Right forelimb (tissue), 1 donor: ENCODE measurements around the gene CHRM3.

Experiments used
- DNase-seq: peaks from one replicate; pipeline ENCODE4 v3.0.0-alpha.2; 2018

Gene CHRM3

GRCh38 chr1:239417221-239417620 is 30.9 kb downstream of the CHRM3 start:
- no peak for DNase-seq

- DNase-seq: no peak
Measured at GRCh38 chr1:239417986-239418640, 31.7 kb downstream of the CHRM3 start.

- DNase-seq: no peak
Measured at GRCh38 chr1:239418681-239419080, 32.3 kb downstream of the CHRM3 start.

GRCh38 chr1:239421811-239422210 is 35.4 kb downstream of the CHRM3 start:
- no peak for DNase-seq

- no peak for DNase-seq
Measured at GRCh38 chr1:239422818-239423217, 36.5 kb downstream of the CHRM3 start.

GRCh38 chr1:239426821-239427475 is 40.6 kb downstream of the CHRM3 start:
- no peak for DNase-seq

GRCh38 chr1:239427712-239428111 is 41.3 kb downstream of the CHRM3 start:
- no peak for DNase-seq

GRCh38 chr1:239428120-239428710 is 41.8 kb downstream of the CHRM3 start:
- DNase-seq: no peak

GRCh38 chr1:239429163-239429562 is 42.8 kb downstream of the CHRM3 start:
- no peak for DNase-seq

- DNase-seq: no peak
Measured at GRCh38 chr1:239432255-239432654, 45.9 kb downstream of the CHRM3 start.

- DNase-seq: no peak
Measured at GRCh38 chr1:239434181-239434580, 47.8 kb downstream of the CHRM3 start.
